ENCODE data around the gene RAB3A.

DNA sequence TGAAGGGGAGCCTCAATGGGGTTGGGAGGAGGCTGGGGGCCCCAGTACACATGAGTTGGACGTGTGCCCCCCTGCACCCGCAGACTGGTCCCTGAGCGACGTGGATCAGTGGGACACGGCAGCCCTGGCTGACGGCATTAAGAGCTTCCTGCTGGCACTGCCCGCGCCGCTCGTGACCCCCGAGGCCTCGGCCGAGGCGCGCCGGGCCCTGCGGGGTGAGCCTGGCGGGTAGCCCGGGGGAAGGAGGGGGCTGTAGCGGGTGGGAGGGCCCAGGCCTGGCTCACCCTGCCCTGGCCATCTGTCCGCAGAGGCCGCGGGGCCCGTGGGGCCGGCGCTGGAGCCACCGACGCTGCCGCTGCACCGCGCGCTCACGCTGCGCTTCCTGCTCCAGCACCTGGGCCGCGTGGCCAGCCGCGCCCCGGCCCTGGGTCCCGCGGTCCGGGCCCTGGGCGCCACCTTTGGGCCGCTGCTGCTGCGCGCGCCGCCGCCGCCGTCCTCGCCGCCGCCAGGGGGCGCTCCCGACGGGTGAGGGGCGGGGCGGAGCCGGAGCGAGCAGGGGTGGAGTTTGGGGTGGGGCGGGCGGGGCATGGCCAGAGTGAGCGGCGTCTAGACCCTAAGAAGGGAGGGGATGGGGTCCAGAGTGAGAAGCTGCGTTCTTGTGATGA lies 42.7 kb downstream of the RAB3A start:
- TF ChIP-seq CTCF (IDR thresholded peaks at IDR 0.05) (peak in 5 of 7 experiments; percentile 47 to 96 (median 94)), POLR2A (IDR thresholded peaks at IDR 0.05) (peak in 1 of 3 donors; percentile 18)
